Measurements from ENCODE around the gene CPT1C. TPM values are rescaled to one million over a fixed set of nuclear protein-coding genes. Genes with fewer than 3 reads are reported as not detected.

CPT1C gene
- 6.1 TPM for total RNA-seq
- long read RNA-seq, partial matches to known transcripts = 2 of 7 reads
- long read RNA-seq, other reads (novel, unspliced or antisense) = 3 of 7 reads

DNA sequence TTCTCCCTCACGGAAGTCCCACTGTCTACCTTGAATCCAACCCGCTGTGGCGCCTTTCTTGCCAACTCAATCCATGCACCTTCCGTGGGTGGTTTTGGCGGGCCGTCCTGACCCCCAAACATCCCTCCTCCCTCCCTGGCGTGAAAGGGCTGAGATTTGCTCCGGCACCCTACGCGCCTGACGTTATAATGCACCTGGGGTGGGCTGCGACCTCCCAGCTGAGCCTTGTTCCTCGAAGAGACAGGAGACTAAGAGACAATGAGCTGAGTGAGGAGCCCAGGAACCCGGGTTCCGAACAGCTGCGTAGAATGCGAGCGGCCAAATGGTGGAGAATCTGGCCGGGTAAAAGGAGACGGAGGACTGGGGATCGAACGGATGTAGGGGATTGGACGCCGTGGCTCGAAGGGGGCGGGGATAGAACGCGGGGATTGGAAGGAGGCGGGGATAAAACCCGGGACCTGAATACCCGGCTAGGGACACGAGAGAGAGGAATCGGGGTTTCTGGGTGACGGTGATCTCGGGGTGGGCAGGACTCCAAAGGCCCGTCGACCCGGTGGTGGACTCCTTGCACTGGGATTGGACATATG, at the start of gene CPT1C:
Gene CPT1C, plus strand, starts transcription at position 461 of the 587 bp plus-strand sequence. CDS start 1,137 bp downstream, outside the sequence.
- intact Hi-C loops (cut with DNase I) = no loop called here
- DNase-seq (peak; percentile 85), ATAC-seq (peak; percentile 73)
- no peaks in the 10 kb centered on the region for H3K9me3 ChIP-seq
- peak within 1 kb of the TSS; percentile 65 for H3K27ac ChIP-seq
- TF ChIP-seq, protein P1, sequence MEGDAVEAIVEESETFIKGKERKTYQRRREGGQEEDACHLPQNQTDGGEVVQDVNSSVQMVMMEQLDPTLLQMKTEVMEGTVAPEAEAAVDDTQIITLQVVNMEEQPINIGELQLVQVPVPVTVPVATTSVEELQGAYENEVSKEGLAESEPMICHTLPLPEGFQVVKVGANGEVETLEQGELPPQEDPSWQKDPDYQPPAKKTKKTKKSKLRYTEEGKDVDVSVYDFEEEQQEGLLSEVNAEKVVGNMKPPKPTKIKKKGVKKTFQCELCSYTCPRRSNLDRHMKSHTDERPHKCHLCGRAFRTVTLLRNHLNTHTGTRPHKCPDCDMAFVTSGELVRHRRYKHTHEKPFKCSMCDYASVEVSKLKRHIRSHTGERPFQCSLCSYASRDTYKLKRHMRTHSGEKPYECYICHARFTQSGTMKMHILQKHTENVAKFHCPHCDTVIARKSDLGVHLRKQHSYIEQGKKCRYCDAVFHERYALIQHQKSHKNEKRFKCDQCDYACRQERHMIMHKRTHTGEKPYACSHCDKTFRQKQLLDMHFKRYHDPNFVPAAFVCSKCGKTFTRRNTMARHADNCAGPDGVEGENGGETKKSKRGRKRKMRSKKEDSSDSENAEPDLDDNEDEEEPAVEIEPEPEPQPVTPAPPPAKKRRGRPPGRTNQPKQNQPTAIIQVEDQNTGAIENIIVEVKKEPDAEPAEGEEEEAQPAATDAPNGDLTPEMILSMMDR (IDR thresholded peaks at IDR 0.05) = no peak
- H3K27me3 ChIP-seq = peaks cover 7% of the 10 kb centered on the region
- peak within 1 kb of the TSS; percentile 59 for H3K4me3 ChIP-seq
- H3K4me1 ChIP-seq = peaks cover 23% of the 10 kb centered on the region
- peaks cover 7% of the 10 kb centered on the region for H3K36me3 ChIP-seq

DNA sequence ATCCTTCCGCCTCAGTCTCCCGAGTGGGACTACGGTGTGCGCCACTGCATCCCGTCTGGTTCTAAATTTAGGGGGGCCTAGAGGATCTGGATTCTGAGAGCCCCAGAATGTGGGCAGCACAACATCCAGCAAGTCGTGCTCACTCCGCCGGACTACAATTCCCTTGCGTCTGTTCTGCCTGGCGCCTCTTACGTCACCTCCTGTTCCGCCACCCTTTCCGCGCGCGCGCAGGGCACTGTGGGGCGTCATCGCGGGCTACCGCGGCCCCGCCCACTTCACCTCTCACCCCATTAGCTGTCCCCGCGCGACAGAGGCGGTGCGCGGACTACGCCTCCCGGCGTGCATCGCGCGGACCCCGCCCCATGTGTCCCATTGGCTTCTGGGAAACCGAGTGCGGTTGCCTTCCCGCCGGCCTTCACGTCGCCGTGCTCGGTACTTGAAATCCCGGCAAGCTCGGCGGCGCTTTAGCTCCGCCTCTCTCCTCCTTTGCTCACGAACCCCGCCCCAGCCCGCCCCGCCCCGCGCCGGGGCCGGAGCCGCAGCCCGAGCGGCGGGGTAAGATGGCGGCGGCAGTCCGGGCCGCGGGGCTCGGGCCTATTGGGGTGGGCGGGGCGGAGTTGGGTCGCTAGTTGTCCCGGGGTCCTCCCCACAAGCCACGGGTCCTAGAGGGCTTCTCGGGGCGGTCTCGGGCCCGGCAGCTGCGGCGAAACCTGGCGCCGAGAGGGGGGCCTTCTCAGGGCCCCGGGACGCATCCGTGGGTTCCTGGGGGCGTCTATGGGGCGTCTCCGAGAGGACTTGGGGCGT, 49.0 kb upstream of the CPT1C start, which contains the start of gene SCAF1:
Gene SCAF1, plus strand, starts transcription at position 522 of the 804 bp plus-strand sequence. CDS start 2,818 bp downstream, outside the sequence.
- ATAC-seq = peak; percentile 82
- peak; percentile 100 for DNase-seq
- H3K4me1 ChIP-seq = peaks cover 32% of the 10 kb centered on the region
- peaks cover 7% of the 10 kb centered on the region for H3K36me3 ChIP-seq
- no peaks in the 10 kb centered on the region for H3K9me3 ChIP-seq
- intact Hi-C loops (cut with DNase I) = no loop called here
- peak within 1 kb of the TSS; percentile 91 for H3K4me3 ChIP-seq
- TF ChIP-seq, protein P1 (IDR thresholded peaks at IDR 0.05) = no peak
- no peaks in the 10 kb centered on the region for H3K27me3 ChIP-seq
- peak within 1 kb of the TSS; percentile 100 for H3K27ac ChIP-seq

DNA sequence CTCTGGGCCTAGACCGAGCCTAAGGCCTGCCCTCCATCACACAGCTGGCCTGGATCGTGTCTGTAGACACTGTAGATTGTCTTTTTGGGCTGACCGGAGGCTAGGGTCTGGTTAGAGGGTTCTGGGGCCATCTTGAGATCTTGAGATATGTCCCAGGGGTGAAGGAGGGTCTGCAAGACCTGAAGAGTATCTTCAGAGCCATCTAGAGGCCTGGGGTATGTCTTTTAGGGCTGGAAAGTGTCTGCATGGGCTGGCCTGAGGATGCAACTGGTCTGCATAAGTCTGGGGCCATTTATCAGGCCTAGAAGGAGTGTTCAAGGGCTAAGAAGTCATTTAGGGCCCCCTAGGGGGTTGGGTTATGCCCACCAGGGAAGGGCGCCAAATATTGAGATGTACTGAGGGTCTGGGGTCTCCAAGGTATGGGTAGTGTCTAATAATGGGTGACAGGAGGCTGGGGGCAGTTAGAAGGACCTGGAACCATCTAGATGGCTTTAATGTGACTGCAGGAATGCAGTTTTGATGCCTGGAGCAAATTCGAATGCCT, 48.4 kb upstream of the CPT1C start:
- Histone ChIP-seq H3K9me3 (no peaks in the 10 kb centered on the region), H3K36me3 (peaks cover 14% of the 10 kb centered on the region), H3K27ac (peak overlapping the region; percentile 100), H3K27me3 (no peaks in the 10 kb centered on the region), H3K4me1 (peaks cover 32% of the 10 kb centered on the region), H3K4me3 (peak overlapping the region; percentile 91)
- no peak for ATAC-seq
- TF ChIP-seq, protein P1 (IDR thresholded peaks at IDR 0.05) = no peak
- no peak for DNase-seq
- intact Hi-C loops (cut with DNase I) = no loop called here

- H3K27ac ChIP-seq = no peak overlapping the region
- H3K4me1 ChIP-seq = peaks cover 23% of the 10 kb centered on the region
- peaks cover 23% of the 10 kb centered on the region for H3K36me3 ChIP-seq
- no peaks in the 10 kb centered on the region for H3K9me3 ChIP-seq
- no peak for DNase-seq
- intact Hi-C loops (cut with DNase I) = no loop called here
- TF ChIP-seq, protein P1 (IDR thresholded peaks at IDR 0.05) = no peak
- ATAC-seq = no peak
- H3K4me3 ChIP-seq = no peak overlapping the region
- H3K27me3 ChIP-seq = no peaks in the 10 kb centered on the region
These were observed 47.5 kb upstream of the CPT1C start for GRCh38 chr19:49643466-49643865.

- Histone ChIP-seq H3K4me3 (no peak overlapping the region), H3K4me1 (peaks cover 14% of the 10 kb centered on the region), H3K36me3 (peaks cover 44% of the 10 kb centered on the region), H3K27me3 (no peaks in the 10 kb centered on the region), H3K27ac (no peak overlapping the region), H3K9me3 (no peaks in the 10 kb centered on the region)
- intact Hi-C loops (cut with DNase I) = no loop called here
- ATAC-seq = no peak
- TF ChIP-seq, protein P1 (IDR thresholded peaks at IDR 0.05) = no peak
- DNase-seq = no peak
These were observed 45.3 kb upstream of the CPT1C start for GRCh38 chr19:49645592-49645991.

All from upper lobe of right lung (tissue), 1 donor.